Liver (tissue), 9 donors: Measurements from ENCODE around the gene FAXDC2. TPM values are rescaled to one million over a fixed set of nuclear protein-coding genes. Genes with fewer than 3 reads are reported as not detected.
A peak's percentile ranks its signal among the peaks of the same experiment; 100 is the strongest.
"Not testable (repeated sequence)": the region's sequence is repeated elsewhere in the genome, so short reads cannot be mapped to it uniquely, and the experiment has no call there.

Experiments used
- DNase-seq: peaks from one replicate; pipeline ENCODE4 v3.0.0-alpha.2; 2017; ENCODE audit warnings: low spot score
- H3K27ac ChIP-seq, 2 donors: one replicate each; pipeline ENCODE4 v1.7.0; 2013; ENCODE audit warnings: inconsistent platforms in 2 of 2, low read length in 2 of 2, control low read depth in 1 of 2, low read depth in 1 of 2, mild to moderate bottlenecking in 1 of 2
- H3K27me3 ChIP-seq, 4 donors: one replicate each; pipeline versions ENCODE4 v1.6.1 to v1.7.0; 2013; ENCODE audit warnings: low read length in 3 of 4, inconsistent platforms in 1 of 4, mild to moderate bottlenecking in 1 of 4, moderate library complexity in 1 of 4; ENCODE audit not compliant: control insufficient read depth in 4 of 4, insufficient read depth in 4 of 4
- H3K36me3 ChIP-seq, 4 donors: one replicate each; pipeline versions ENCODE4 v1.6.1 to v1.7.0; 2013; ENCODE audit warnings: low read length in 3 of 4, mild to moderate bottlenecking in 3 of 4, low read depth in 1 of 4, moderate library complexity in 1 of 4; ENCODE audit not compliant: control insufficient read depth in 4 of 4, insufficient read depth in 3 of 4
- H3K4me1 ChIP-seq, 4 donors: one replicate each; pipeline versions ENCODE4 v1.6.1 to v1.7.0; 2013; ENCODE audit warnings: low read length in 3 of 4, mild to moderate bottlenecking in 3 of 4, moderate library complexity in 1 of 4; ENCODE audit not compliant: control insufficient read depth in 4 of 4, insufficient read depth in 4 of 4
- H3K4me3 ChIP-seq, 3 donors: one replicate each; pipeline versions ENCODE4 v1.6.1 to v1.7.0; 2013; ENCODE audit warnings: low read length in 3 of 3, control low read depth in 1 of 3, low read depth in 1 of 3, mild to moderate bottlenecking in 1 of 3
- H3K9ac ChIP-seq, 2 donors: one replicate each; pipeline ENCODE4 v1.7.0; 2013; ENCODE audit warnings: low read length in 2 of 2, mild to moderate bottlenecking in 2 of 2, moderate library complexity in 2 of 2, control low read depth in 1 of 2, low read depth in 1 of 2
- H3K9me3 ChIP-seq, 4 donors: one replicate each; pipeline versions ENCODE4 v1.6.1 to v1.7.0; 2013; ENCODE audit warnings: low read length in 3 of 4; ENCODE audit not compliant: control insufficient read depth in 4 of 4
- CTCF ChIP-seq: fragments of 150-350 bp; IDR thresholded peaks from 2 replicates; pipeline ENCODE4 v1.5.1; 2017; ENCODE audit warnings: improper control_type of control experiment, low read depth, low read length; ENCODE audit not compliant: missing input control
- EGR1 ChIP-seq, 2 donors: IDR thresholded peaks; 2 replicates each; pipeline ENCODE4 v1.6.1; 2016 to 2018; ENCODE audit warnings: antibody characterized with exemption in 2 of 2, low read depth in 2 of 2
- FOXA1 ChIP-seq: IDR thresholded peaks from 2 replicates; pipeline ENCODE4 v1.6.1; 2016; ENCODE audit warnings: antibody characterized with exemption
- FOXA2 ChIP-seq: IDR thresholded peaks from 2 replicates; pipeline ENCODE4 v1.6.1; 2016; ENCODE audit warnings: antibody characterized with exemption
- GABPA ChIP-seq, 2 donors: IDR thresholded peaks in 1 of 2; conservative IDR thresholded peaks in 1 of 2; 2 replicates each; pipeline ENCODE4 v1.6.1; 2016; ENCODE audit warnings: antibody characterized with exemption in 2 of 2, mild to moderate bottlenecking in 1 of 2, moderate library complexity in 1 of 2
- HNF4A ChIP-seq, 2 donors: conservative IDR thresholded peaks; 2 replicates each; pipeline ENCODE4 v1.6.1; 2016; ENCODE audit warnings: antibody characterized with exemption in 2 of 2, mild to moderate bottlenecking in 2 of 2
- HNF4G ChIP-seq: IDR thresholded peaks from 2 replicates; pipeline ENCODE4 v1.6.1; 2016; ENCODE audit warnings: antibody characterized with exemption
- JUND ChIP-seq, 2 donors: IDR thresholded peaks; 2 replicates each; pipeline ENCODE4 v1.6.1; 2016; ENCODE audit warnings: antibody characterized with exemption in 2 of 2
- MAX ChIP-seq: IDR thresholded peaks from 2 replicates; pipeline ENCODE4 v1.6.1; 2016; ENCODE audit warnings: antibody characterized with exemption
- NR2F2 ChIP-seq: IDR thresholded peaks from 2 replicates; pipeline ENCODE4 v1.6.1; 2016; ENCODE audit warnings: antibody characterized with exemption
- RAD21 ChIP-seq, 2 donors: IDR thresholded peaks; 2 replicates each; pipeline ENCODE4 v1.6.1; 2016; ENCODE audit warnings: antibody characterized with exemption in 2 of 2, mild to moderate bottlenecking in 2 of 2
- REST ChIP-seq: IDR thresholded peaks from 2 replicates; pipeline ENCODE4 v1.6.1; 2016; ENCODE audit warnings: antibody characterized with exemption, mild to moderate bottlenecking
- RXRA ChIP-seq, 2 donors: IDR thresholded peaks; 2 replicates each; pipeline ENCODE4 v1.6.1; 2017 to 2018; ENCODE audit warnings: antibody characterized with exemption in 2 of 2, mild to moderate bottlenecking in 1 of 2
- SP1 ChIP-seq: IDR thresholded peaks from 2 replicates; pipeline ENCODE4 v1.6.1; 2018; ENCODE audit warnings: antibody characterized with exemption, mild to moderate bottlenecking
- TAF1 ChIP-seq: conservative IDR thresholded peaks from 2 replicates; pipeline ENCODE4 v1.6.1; 2016; ENCODE audit warnings: antibody characterized with exemption, mild to moderate bottlenecking
- YY1 ChIP-seq: IDR thresholded peaks from 2 replicates; pipeline ENCODE4 v1.6.1; 2016; ENCODE audit warnings: antibody characterized with exemption, mild to moderate bottlenecking
- ZBTB33 ChIP-seq: IDR thresholded peaks from 2 replicates; pipeline ENCODE4 v1.6.1; 2016; ENCODE audit warnings: antibody characterized with exemption
- WGBS: extraction: QIAGEN DNeasy Blood & Tissue Kit; methylation state at CpG from one replicate; pipeline ENCODE4 v1.1.7; 2013; 5-methylcytosine and 5-hydroxymethylcytosine counted together
- polyA plus RNA-seq, 2 donors: library from polyadenylated mRNA; stranded (reverse) in 1 of 2; unstranded in 1 of 2; fragments of 200-250 nt in 1 of 2; fragments of >200 nt in 1 of 2; fragmentation: Nextera tagmentation in 1 of 2; extraction: Ambion mirVana in 1 of 2; gene quantifications; one replicate each; pipeline versions ENCODE4 v1.2.1 to v1.2.3, GENCODE V29; 2013 to 2015
- total RNA-seq, 2 donors: library from RNA; depleted of rRNA; stranded (reverse); fragments of >200 nt; gene quantifications; one replicate each; pipeline ENCODE4 v1.2.3, GENCODE V29; 2014
- donor health status: healthy.
- donor health status: healthy.
- donor health status: healthy.
- donor health status: healthy.
- donor health status: healthy.

The FAXDC2 gene
- total and polyA plus RNA-seq, 4 donors, result 27.5 to 110 (median 64.5) TPM

GRCh38 chr5:154824070-154824469 is 26.3 kb downstream of the FAXDC2 start:
- Histone ChIP-seq H3K4me1 (peaks cover 3 to 8% (median 4%) of the 10 kb centered on the region in 4 donors), H3K27me3 (no peaks in the 10 kb centered on the region), H3K9ac (no peak overlapping the region), H3K9me3 (no peaks in the 10 kb centered on the region), H3K36me3 (peaks cover 0 to 48% (median 32%) of the 10 kb centered on the region in 4 donors), H3K27ac (no peak overlapping the region), H3K4me3 (no peak overlapping the region)
- TF ChIP-seq EGR1 (IDR thresholded peaks at IDR 0.05; ENCODE audit: low read depth in 2 of 2), result no peak
- TF ChIP-seq REST, result no peak
- TF ChIP-seq HNF4A (conservative IDR thresholded peaks at IDR 0.05), result peak; percentile 49 to 68
- TF ChIP-seq MAX, result no peak
- TF ChIP-seq CTCF, result no peak
- TF ChIP-seq FOXA1, result no peak
- TF ChIP-seq FOXA2, result no peak
- no peak for TF ChIP-seq JUND (IDR thresholded peaks at IDR 0.05)
- TF ChIP-seq GABPA (IDR thresholded peaks at IDR 0.05 in 1 of 2, conservative IDR thresholded peaks at IDR 0.05 in 1 of 2), result no peak
- TF ChIP-seq ZBTB33, result no peak
- no peak for TF ChIP-seq NR2F2
- TF ChIP-seq YY1, result no peak
- TF ChIP-seq HNF4G, result peak; percentile 32
- TF ChIP-seq RAD21 (IDR thresholded peaks at IDR 0.05), result no peak
- TF ChIP-seq TAF1, result no peak
- DNase-seq, result no peak
- WGBS, result 98% methylated on average over 2 of the region's 2 CpGs

GRCh38 chr5:154823605-154824004 is 26.8 kb downstream of the FAXDC2 start:
- Histone ChIP-seq H3K36me3 (peaks cover 0 to 49% (median 32%) of the 10 kb centered on the region in 4 donors), H3K4me3 (no peak overlapping the region), H3K4me1 (peaks cover 3 to 8% (median 4%) of the 10 kb centered on the region in 4 donors), H3K9me3 (no peaks in the 10 kb centered on the region), H3K27me3 (no peaks in the 10 kb centered on the region), H3K27ac (no peak overlapping the region), H3K9ac (no peak overlapping the region)
- DNase-seq, result no peak
- TF ChIP-seq FOXA1, result no peak
- TF ChIP-seq RXRA (IDR thresholded peaks at IDR 0.05), result no peak
- no peak for TF ChIP-seq FOXA2
- no peak for TF ChIP-seq RAD21 (IDR thresholded peaks at IDR 0.05)
- no peak for TF ChIP-seq SP1
- TF ChIP-seq YY1, result no peak
- TF ChIP-seq JUND (IDR thresholded peaks at IDR 0.05), result no peak
- WGBS, result 94% methylated on average over 4 of the region's 4 CpGs

- peaks cover 0 to 49% (median 36%) of the 10 kb centered on the region in 4 donors for H3K36me3 ChIP-seq
- DNase-seq, H3K9ac ChIP-seq, H3K4me3 ChIP-seq, H3K27me3 ChIP-seq, H3K27ac ChIP-seq, H3K4me1 ChIP-seq, H3K9me3 ChIP-seq: not testable (repeated sequence)
- WGBS, result 93% methylated on average over 5 of the region's 5 CpGs
Measured at GRCh38 chr5:154822896-154823295, 27.5 kb downstream of the FAXDC2 start.
